ENCODE data around the gene SLC29A1.

DNA sequence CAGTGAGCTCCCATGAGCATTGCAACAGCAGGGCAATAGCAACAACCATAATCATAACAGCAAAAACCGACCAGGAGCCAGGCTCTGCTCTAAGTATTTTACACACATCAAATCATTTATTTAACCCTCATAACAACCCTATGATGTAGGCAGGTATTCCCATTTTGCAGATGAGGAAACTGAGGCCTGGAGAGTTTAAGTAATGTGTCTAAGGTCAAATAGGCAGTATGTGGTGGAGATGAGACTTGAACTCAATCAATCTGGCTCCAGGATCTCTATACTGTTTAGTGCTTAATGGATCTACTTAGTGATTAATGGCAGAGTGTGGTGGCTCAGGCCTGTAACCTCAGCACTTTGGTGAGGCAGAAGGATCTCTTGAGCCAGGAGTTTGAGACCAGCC is 50.2 kb downstream of the SLC29A1 start:
- TF ChIP-seq, protein P1, sequence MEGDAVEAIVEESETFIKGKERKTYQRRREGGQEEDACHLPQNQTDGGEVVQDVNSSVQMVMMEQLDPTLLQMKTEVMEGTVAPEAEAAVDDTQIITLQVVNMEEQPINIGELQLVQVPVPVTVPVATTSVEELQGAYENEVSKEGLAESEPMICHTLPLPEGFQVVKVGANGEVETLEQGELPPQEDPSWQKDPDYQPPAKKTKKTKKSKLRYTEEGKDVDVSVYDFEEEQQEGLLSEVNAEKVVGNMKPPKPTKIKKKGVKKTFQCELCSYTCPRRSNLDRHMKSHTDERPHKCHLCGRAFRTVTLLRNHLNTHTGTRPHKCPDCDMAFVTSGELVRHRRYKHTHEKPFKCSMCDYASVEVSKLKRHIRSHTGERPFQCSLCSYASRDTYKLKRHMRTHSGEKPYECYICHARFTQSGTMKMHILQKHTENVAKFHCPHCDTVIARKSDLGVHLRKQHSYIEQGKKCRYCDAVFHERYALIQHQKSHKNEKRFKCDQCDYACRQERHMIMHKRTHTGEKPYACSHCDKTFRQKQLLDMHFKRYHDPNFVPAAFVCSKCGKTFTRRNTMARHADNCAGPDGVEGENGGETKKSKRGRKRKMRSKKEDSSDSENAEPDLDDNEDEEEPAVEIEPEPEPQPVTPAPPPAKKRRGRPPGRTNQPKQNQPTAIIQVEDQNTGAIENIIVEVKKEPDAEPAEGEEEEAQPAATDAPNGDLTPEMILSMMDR (IDR thresholded peaks at IDR 0.05; ENCODE audit: low read depth, low read length): no peak
- TF ChIP-seq EZH2phosphoT487 (IDR thresholded peaks at IDR 0.05; ENCODE audit: low read depth): no peak
